Spleen (tissue), 7 donors: Measurements from ENCODE around the gene GET3.

Experiments used
- POLR2A ChIP-seq, 3 donors: fragments of 450-650 bp; IDR thresholded peaks; one replicate each; pipeline ENCODE4 v1.5.1; 2017; ENCODE audit warnings: antibody characterized with exemption in 3 of 3, mild to moderate bottlenecking in 1 of 3
- POLR2AphosphoS5 ChIP-seq, 3 donors: sonication (generic); formaldehyde crosslinking; IDR thresholded peaks; one replicate each; pipeline ENCODE4 v1.5.1; 2017; ENCODE audit warnings: antibody characterized with exemption in 3 of 3
- TF ChIP-seq, protein P1 (sequence below), 11 experiments: fragments of 200-600 bp in 7 of 11; fragments of 450-650 bp in 4 of 11; sonication (generic) in 4 of 11; IDR thresholded peaks in 8 of 11; conservative IDR thresholded peaks in 3 of 11; 1 replicate in 7 of 11; 2 replicates in 4 of 11; pipeline versions ENCODE4 v1.4.0 to v1.8.0; 2016 to 2021; ENCODE audit warnings: antibody characterized with exemption in 11 of 11, inconsistent platforms in 4 of 11, mild to moderate bottlenecking in 1 of 11
- donor health status: DM: no; HTN: no; CAD: no; lungs with moderate emphysema.
- donor health status: DM: no; HTN: no; CAD: no.
- donor health status: DM: no; HTN: no; CAD: no.

DNA sequence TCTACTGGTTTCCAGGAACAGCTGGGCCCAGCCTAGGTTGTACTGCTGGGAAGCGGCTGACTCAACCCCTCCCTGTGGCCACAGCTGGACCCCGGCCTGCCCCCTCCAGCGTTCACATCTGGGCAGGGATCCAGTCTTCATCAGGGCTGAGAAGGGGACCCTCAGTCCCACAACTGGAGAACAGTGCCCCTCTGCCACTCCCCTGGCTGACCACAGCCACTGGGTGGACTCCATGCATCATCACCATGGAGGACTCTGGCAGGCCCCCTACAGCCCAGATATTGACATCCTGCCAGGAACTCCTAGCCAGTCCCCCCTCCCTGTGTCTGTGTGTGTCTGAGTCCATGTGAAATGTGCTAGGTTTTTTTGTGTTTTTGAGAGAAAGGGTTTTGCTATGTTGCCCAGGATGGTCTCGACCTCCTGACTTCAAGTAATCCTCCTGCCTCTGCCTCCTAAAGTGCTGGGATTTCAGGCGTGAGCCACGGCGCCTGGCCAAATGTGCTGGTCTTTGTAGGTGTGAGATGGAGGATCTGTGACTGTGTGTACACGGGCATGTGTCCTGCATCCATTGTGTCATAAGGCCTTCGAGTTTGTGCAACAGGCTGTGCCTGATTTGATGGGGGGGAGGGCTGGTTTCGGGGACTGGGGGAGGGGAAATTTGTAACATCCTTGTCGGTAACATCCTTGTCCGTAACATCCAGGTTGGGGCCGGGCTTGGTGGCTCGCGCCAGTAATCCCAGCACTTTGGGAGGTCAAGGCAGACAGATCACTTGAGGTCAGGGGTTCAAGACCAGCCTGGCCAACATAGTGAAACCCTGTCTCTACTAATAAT lies 42.1 kb downstream of the GET3 start:
- TF ChIP-seq POLR2AphosphoS5 (IDR thresholded peaks at IDR 0.05) (peak in 2 of 3 donors; percentile 42 to 74), POLR2A (IDR thresholded peaks at IDR 0.05) (no peak)
- TF ChIP-seq, protein P1, sequence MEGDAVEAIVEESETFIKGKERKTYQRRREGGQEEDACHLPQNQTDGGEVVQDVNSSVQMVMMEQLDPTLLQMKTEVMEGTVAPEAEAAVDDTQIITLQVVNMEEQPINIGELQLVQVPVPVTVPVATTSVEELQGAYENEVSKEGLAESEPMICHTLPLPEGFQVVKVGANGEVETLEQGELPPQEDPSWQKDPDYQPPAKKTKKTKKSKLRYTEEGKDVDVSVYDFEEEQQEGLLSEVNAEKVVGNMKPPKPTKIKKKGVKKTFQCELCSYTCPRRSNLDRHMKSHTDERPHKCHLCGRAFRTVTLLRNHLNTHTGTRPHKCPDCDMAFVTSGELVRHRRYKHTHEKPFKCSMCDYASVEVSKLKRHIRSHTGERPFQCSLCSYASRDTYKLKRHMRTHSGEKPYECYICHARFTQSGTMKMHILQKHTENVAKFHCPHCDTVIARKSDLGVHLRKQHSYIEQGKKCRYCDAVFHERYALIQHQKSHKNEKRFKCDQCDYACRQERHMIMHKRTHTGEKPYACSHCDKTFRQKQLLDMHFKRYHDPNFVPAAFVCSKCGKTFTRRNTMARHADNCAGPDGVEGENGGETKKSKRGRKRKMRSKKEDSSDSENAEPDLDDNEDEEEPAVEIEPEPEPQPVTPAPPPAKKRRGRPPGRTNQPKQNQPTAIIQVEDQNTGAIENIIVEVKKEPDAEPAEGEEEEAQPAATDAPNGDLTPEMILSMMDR (IDR thresholded peaks at IDR 0.05 in 8 of 11, conservative IDR thresholded peaks at IDR 0.05 in 3 of 11): peak in 1 of 11 experiments; percentile 18
